BJ (cell line): ENCODE results near the gene TGFBR3L. TPM values are rescaled to one million over a fixed set of nuclear protein-coding genes. Genes with fewer than 3 reads are reported as not detected.

Experiments used
- CTCF ChIA-PET: fragments of 350-600 bp; formaldehyde crosslinking; extraction: SDS; loops from one replicate; lab custom pipeline; 2021; ENCODE audit warnings: antibody characterized with exemption, inconsistent platforms; lab: Yijun Ruan, JAX
- POLR2A ChIA-PET: fragments of 300-600 bp; sonication (Branson Sonifier 250); formaldehyde crosslinking; extraction: SDS; loops from one replicate; lab custom pipeline; 2021; ENCODE audit warnings: antibody characterized with exemption; lab: Charles Lee
- DNase-seq: peaks from one replicate; pipeline ENCODE4 v3.0.0-alpha.2; 2011; ENCODE audit warnings: low read depth
- H3K27me3 ChIP-seq: 2 replicates; pipeline ENCODE4 v1.6.0; 2011; ENCODE audit warnings: low read length; ENCODE audit not compliant: control insufficient read depth, insufficient read depth
- H3K36me3 ChIP-seq: 2 replicates; pipeline ENCODE4 v1.5.1; 2011; ENCODE audit warnings: low read length; ENCODE audit not compliant: control insufficient read depth, insufficient read depth
- H3K4me3 ChIP-seq: 2 replicates; pipeline ENCODE4 v1.5.1; 2011; ENCODE audit warnings: low read depth, mild to moderate bottlenecking, control low read depth, low read length
- polyA plus RNA-seq: library from polyadenylated mRNA; depleted of rRNA; stranded (reverse); fragments of >200 nt; gene quantifications from 2 replicates; pipeline ENCODE4 v1.2.3, GENCODE V29; 2011
- TF ChIP-seq, protein P1 (sequence below): IDR thresholded peaks from 2 replicates; pipeline ENCODE4 v1.5.1; 2011; ENCODE audit warnings: low read depth, mild to moderate bottlenecking, control low read depth, inconsistent platforms, low read length, moderate library complexity; ENCODE audit not compliant: insufficient read depth

Gene TGFBR3L
- polyA plus RNA-seq, 1 experiment: 0.50 TPM

DNA sequence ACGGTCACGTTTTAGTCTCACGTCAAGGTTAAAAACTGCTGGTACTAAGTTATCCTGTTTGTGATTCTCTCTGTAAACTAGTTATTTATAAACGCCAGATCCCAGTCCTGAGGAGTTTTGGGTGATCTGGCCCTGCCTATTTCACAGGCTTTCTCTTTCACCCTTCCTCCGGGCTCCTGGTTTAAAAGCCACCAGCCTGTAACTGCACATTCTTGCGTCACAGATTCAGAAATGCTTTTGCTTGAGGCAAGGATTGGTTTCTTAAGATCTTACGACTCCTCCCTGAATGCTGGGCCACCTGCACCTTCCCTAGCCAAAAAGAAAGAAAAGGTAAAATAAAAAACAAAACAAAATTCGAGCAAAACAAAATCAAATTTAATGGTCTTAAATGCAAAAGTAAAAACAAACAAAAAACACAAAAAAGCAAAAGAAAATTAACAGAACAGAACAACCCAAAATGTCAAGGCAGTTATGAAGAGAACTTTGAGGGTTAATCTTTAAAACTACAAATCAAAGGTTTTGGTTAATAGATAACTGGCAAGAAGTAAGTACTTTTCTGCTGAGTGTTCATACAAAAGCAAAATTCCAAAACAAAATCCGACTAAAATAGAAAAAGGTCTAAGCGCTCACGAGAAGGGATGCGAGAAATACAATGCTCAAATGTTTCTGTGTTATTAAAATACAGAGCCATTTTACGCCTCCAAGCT lies 47.4 kb downstream of the TGFBR3L start:
- no peak for DNase-seq
- H3K4me3 ChIP-seq: no peak overlapping the region
- POLR2A ChIA-PET: no interaction called here
- TF ChIP-seq, protein P1, sequence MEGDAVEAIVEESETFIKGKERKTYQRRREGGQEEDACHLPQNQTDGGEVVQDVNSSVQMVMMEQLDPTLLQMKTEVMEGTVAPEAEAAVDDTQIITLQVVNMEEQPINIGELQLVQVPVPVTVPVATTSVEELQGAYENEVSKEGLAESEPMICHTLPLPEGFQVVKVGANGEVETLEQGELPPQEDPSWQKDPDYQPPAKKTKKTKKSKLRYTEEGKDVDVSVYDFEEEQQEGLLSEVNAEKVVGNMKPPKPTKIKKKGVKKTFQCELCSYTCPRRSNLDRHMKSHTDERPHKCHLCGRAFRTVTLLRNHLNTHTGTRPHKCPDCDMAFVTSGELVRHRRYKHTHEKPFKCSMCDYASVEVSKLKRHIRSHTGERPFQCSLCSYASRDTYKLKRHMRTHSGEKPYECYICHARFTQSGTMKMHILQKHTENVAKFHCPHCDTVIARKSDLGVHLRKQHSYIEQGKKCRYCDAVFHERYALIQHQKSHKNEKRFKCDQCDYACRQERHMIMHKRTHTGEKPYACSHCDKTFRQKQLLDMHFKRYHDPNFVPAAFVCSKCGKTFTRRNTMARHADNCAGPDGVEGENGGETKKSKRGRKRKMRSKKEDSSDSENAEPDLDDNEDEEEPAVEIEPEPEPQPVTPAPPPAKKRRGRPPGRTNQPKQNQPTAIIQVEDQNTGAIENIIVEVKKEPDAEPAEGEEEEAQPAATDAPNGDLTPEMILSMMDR: no peak
- peaks cover 9% of the 10 kb centered on the region for H3K36me3 ChIP-seq
- CTCF ChIA-PET: interaction anchor here (1.1 kb wide), 1 partner anchor 9 kb away, joined by 4 read pairs; no protein-coding TSS in a partner anchor
- H3K27me3 ChIP-seq: no peaks in the 10 kb centered on the region

DNA sequence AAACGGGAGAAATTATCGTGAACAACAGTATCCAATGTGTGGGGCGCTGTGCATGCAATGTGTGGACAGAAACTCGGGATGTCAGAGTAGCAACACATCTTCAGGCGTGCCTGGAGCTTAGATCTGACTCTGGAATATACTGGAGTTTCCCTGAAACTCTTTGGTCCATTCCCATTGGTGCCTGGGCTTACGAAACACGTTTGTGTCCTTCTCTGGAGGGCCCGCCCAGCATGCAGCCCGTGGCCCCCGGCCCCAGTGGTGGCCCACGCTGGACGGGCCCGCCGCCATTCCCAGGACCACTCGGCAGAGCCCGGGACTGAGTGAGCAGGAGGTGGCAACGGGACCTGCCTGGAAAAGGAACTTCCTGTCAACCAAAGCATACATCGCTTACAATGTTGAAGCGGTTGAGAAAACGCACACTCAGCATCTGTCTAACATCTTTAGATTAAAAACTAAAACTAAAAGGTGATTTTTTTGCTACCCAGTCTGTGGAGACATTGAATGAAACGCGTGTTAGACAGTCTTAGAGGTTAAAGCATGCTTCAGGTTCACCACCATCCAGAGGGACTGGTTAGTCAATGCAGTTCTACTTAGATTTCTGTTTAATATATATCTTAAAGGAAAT lies 48.1 kb downstream of the TGFBR3L start:
- H3K36me3 ChIP-seq: peaks cover 14% of the 10 kb centered on the region
- ChIA-PET POLR2A (no interaction called here), CTCF (interaction anchor here (1.1 kb wide), 1 partner anchor 8 kb away, joined by 4 read pairs; no protein-coding TSS in a partner anchor)
- no peak overlapping the region for H3K4me3 ChIP-seq
- DNase-seq: no peak
- no peaks in the 10 kb centered on the region for H3K27me3 ChIP-seq
- TF ChIP-seq, protein P1: no peak

DNA sequence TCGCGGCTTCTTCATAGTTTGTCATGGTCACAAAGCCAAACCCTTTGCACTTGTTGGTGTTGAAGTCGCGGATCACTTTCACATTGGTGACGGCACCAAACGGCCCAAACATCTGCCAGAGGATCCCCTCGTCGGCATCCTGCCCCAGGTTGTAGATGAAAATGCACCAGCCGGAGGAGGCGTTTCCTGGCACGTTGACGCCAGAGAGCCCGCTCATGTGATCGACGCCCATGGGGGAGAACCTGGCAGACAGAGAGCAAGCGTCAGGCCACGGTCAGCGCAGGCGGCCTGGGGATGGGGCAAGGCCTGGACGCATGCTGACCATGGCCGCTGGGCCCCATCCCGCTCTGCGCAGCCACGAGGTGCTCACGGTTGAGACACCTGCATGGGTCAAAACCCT lies 48.9 kb downstream of the TGFBR3L start:
- H3K27me3 ChIP-seq: no peaks in the 10 kb centered on the region
- H3K4me3 ChIP-seq: no peak overlapping the region
- TF ChIP-seq, protein P1: no peak
- POLR2A ChIA-PET: no interaction called here
- DNase-seq: no peak
- peaks cover 17% of the 10 kb centered on the region for H3K36me3 ChIP-seq
- CTCF ChIA-PET: no interaction called here

DNA sequence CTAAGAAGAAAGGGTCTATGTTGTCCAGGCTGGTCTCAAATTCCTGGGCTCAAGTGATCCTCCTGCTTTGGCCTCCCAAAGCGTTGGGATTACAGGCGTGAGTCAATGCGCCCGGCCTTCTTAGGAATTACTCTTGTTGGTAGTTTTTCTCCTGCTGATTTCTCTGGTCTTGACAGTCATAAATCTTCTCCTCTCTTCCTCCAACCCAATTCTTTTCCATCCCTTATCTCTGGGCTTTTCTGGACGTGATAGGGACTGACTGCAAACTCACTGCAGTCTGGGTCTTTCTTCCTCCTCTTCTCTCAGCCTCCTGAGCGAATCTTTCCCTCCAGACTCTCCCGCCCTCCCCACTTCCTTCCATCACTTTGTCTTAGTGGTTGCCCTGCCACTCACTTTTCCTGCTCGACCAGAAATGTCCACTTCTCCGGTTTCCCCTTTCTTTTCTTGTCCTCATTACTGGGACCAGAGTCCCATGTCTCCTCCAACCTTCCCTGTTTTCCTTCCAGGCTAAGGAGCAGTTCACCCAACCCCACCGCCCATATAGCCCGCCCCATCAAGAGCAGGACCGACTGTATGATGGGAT lies 50.7 kb downstream of the TGFBR3L start:
- H3K36me3 ChIP-seq: peaks cover 22% of the 10 kb centered on the region
- no peaks in the 10 kb centered on the region for H3K27me3 ChIP-seq
- DNase-seq: no peak
- ChIA-PET CTCF (interaction anchor here (1.7 kb wide), 1 partner anchor 21 kb away, joined by 4 read pairs; no protein-coding TSS in a partner anchor), POLR2A (no interaction called here)
- H3K4me3 ChIP-seq: no peak overlapping the region
- TF ChIP-seq, protein P1: no peak
